ENCODE results near the gene RASD2. TPM values are rescaled to one million over a fixed set of nuclear protein-coding genes. Genes with fewer than 3 reads are reported as not detected.

RASD2 gene
- total RNA-seq, 1 experiment from 2014 or later: 0.42 TPM

DNA sequence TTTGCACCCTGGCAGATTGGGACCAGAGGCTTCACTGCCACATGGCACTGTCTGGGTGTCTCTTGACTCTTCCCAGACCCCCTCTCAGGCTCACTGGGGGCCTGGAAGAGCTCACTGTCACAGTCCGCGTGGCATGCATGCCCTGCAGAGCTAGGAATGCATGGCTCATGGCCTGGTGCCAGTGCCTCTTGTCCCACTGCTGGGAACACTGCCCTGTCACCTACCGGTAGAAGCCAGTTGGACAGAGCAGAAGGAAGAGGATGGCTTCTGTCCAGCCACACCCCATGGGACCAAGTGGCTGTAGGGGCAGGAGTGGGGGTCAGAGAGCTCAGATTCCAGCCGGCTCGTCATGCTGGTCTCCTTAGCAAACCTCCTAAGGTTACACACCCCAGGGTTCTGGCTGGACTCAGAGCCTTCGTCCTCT lies 46.8 kb downstream of the RASD2 start:
- no peak overlapping the region for H2BK12ac ChIP-seq (ENCODE audit: insufficient read length, low read depth, low read length)
- no peak overlapping the region for H3K4me2 ChIP-seq (ENCODE audit: insufficient read depth, insufficient read length, low read length)
- Mint-ChIP-seq H3K4me1 (peaks cover 6 to 11% of the 10 kb centered on the region in 2 experiments), H3K4me3 (no peak overlapping the region), H3K27ac (no peak overlapping the region; a peak in 1 of 7 replicates), H3K27me3 (ENCODE audit: low read depth) (peaks cover 8% of the 10 kb centered on the region), H3K36me3 (ENCODE audit: insufficient read depth in 1 of 3, low read depth in 3 of 3) (no peaks in the 10 kb centered on the region), H3K9me3 (no peaks in the 10 kb centered on the region)
- no peak overlapping the region for H2AFZ ChIP-seq (ENCODE audit: low read length)
- no peak overlapping the region for H2BK15ac ChIP-seq (ENCODE audit: low read depth, low read length)
- H3K56ac ChIP-seq (ENCODE audit: insufficient read length, low read depth, low read length): no peak overlapping the region
- no peak overlapping the region for H2BK5ac ChIP-seq (ENCODE audit: insufficient read length, low read length)
- H3K27me3 ChIP-seq (ENCODE audit: insufficient read depth, low read length): no peaks in the 10 kb centered on the region
- no peak for DNase-seq
- no peak overlapping the region for H3K27ac ChIP-seq (ENCODE audit: insufficient read length, low read depth, low read length)
- no peak overlapping the region for H3K23ac ChIP-seq (ENCODE audit: insufficient read length, low read depth, low read length)
- H3K4ac ChIP-seq (ENCODE audit: low read depth, low read length): no peak overlapping the region
- H2BK20ac ChIP-seq (ENCODE audit: low read depth, low read length, poor library complexity, severe bottlenecking): no peak overlapping the region
- WGBS (ENCODE audit: extremely low coverage, insufficient read length, low lambda C conversion rate): no CpG with 5 or more reads among the region's 6 CpGs
- H4K20me1 ChIP-seq (ENCODE audit: control insufficient read depth, insufficient read depth, insufficient read length): no peaks in the 10 kb centered on the region
- H3K9me3 ChIP-seq (ENCODE audit: control insufficient read depth, low read depth, low read length): no peaks in the 10 kb centered on the region
- no peaks in the 10 kb centered on the region for H3K4me1 ChIP-seq (ENCODE audit: insufficient read depth, low read length)
- TF ChIP-seq, protein P1, sequence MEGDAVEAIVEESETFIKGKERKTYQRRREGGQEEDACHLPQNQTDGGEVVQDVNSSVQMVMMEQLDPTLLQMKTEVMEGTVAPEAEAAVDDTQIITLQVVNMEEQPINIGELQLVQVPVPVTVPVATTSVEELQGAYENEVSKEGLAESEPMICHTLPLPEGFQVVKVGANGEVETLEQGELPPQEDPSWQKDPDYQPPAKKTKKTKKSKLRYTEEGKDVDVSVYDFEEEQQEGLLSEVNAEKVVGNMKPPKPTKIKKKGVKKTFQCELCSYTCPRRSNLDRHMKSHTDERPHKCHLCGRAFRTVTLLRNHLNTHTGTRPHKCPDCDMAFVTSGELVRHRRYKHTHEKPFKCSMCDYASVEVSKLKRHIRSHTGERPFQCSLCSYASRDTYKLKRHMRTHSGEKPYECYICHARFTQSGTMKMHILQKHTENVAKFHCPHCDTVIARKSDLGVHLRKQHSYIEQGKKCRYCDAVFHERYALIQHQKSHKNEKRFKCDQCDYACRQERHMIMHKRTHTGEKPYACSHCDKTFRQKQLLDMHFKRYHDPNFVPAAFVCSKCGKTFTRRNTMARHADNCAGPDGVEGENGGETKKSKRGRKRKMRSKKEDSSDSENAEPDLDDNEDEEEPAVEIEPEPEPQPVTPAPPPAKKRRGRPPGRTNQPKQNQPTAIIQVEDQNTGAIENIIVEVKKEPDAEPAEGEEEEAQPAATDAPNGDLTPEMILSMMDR (conservative IDR thresholded peaks at IDR 0.05): no peak
- H3K18ac ChIP-seq (ENCODE audit: insufficient read length, low read depth, low read length): no peak overlapping the region
- H3K79me1 ChIP-seq (ENCODE audit: insufficient read depth, low read depth, low read length, poor library complexity, severe bottlenecking): no peaks in the 10 kb centered on the region
- no peak overlapping the region for H3T11ph ChIP-seq (ENCODE audit: low read length)
- H2AK5ac ChIP-seq (ENCODE audit: insufficient read length, low read length): no peak overlapping the region
- no peak overlapping the region for H4K5ac ChIP-seq (ENCODE audit: insufficient read length, low read depth, low read length)
- H3K79me2 ChIP-seq (ENCODE audit: insufficient read depth, low read length): no peaks in the 10 kb centered on the region
- no peak overlapping the region for H2BK120ac ChIP-seq (ENCODE audit: low read depth, low read length, poor library complexity, severe bottlenecking)
- H4K91ac ChIP-seq (ENCODE audit: insufficient read length, low read depth, low read length): no peak overlapping the region
- H3K23me2 ChIP-seq (ENCODE audit: insufficient read length, low read depth, low read length, poor library complexity, severe bottlenecking): no peaks in the 10 kb centered on the region
- no peak overlapping the region for H3K14ac ChIP-seq (ENCODE audit: insufficient read depth, low read length)
- H4K8ac ChIP-seq (replicated peaks; ENCODE audit: insufficient read length, low read depth, low read length): no peak overlapping the region
- H3K9ac ChIP-seq (ENCODE audit: extremely low read depth, insufficient read length, low read length): no peak overlapping the region
